Fibroblast of lung (primary cell): ENCODE measurements around the gene HERC3. TPM values are rescaled to one million over a fixed set of nuclear protein-coding genes. Genes with fewer than 3 reads are reported as not detected.

ENCODE experiments used
- DNase-seq, 2 donors: peaks; one replicate each; pipeline versions ENCODE4 v3.0.0 to v3.0.0-alpha.2; 2010; ENCODE audit warnings: low read depth in 2 of 2
- H2AFZ ChIP-seq: 2 replicates; pipeline ENCODE4 v1.5.1; 2012; ENCODE audit warnings: low read length, control low read depth, inconsistent platforms
- H3K27ac ChIP-seq: 2 replicates; pipeline ENCODE4 v1.5.1; 2011; ENCODE audit warnings: low read length, control low read depth; ENCODE audit not compliant: insufficient read depth
- H3K27me3 ChIP-seq: 2 replicates; pipeline ENCODE4 v1.5.1; 2011; ENCODE audit warnings: mild to moderate bottlenecking, low read length; ENCODE audit not compliant: control insufficient read depth, insufficient read depth
- H3K36me3 ChIP-seq: 2 replicates; pipeline ENCODE4 v1.5.1; 2011; ENCODE audit warnings: low read length; ENCODE audit not compliant: control insufficient read depth, insufficient read depth
- H3K4me1 ChIP-seq: 2 replicates; pipeline ENCODE4 v1.5.1; 2011; ENCODE audit warnings: low read length; ENCODE audit not compliant: control insufficient read depth, insufficient read depth; ENCODE audit errors: extremely low read depth
- H3K4me2 ChIP-seq: 2 replicates; pipeline ENCODE4 v1.5.1; 2011; ENCODE audit warnings: low read length, control low read depth; ENCODE audit not compliant: insufficient read depth; ENCODE audit errors: extremely low read depth
- H3K4me3 ChIP-seq, 4 experiments: fragments of 200-600 bp in 1 of 4; sonication (generic) in 1 of 4; replicated peaks in 1 of 4; 2 replicates each; pipeline ENCODE4 v1.5.1; 2011 to 2016; ENCODE audit warnings: low read length in 4 of 4, low read depth in 3 of 4, mild to moderate bottlenecking in 3 of 4, control low read depth in 2 of 4, inconsistent platforms in 1 of 4, mixed read lengths in 1 of 4; ENCODE audit not compliant: insufficient read depth in 1 of 4; ENCODE audit errors: control extremely low read depth in 1 of 4
- H3K79me2 ChIP-seq: 2 replicates; pipeline ENCODE4 v1.5.1; 2012; ENCODE audit warnings: mild to moderate bottlenecking, low read length, inconsistent platforms; ENCODE audit not compliant: control insufficient read depth, insufficient read depth
- H3K9ac ChIP-seq: 2 replicates; pipeline ENCODE4 v1.5.1; 2011; ENCODE audit warnings: mild to moderate bottlenecking, low read length, control low read depth; ENCODE audit not compliant: insufficient read depth
- H3K9me3 ChIP-seq: 2 replicates; pipeline ENCODE4 v1.5.1; 2012; ENCODE audit warnings: low read depth, low read length; ENCODE audit not compliant: control insufficient read depth, insufficient read depth
- H4K20me1 ChIP-seq: 2 replicates; pipeline ENCODE4 v1.5.1; 2011; ENCODE audit warnings: low read length; ENCODE audit not compliant: control insufficient read depth, insufficient read depth; ENCODE audit errors: extremely low read depth
- CTCF ChIP-seq, 2 donors: IDR thresholded peaks in 1 of 2; conservative IDR thresholded peaks in 1 of 2; 1 replicate in 1 of 2; 2 replicates in 1 of 2; pipeline ENCODE4 v1.5.1; 2011 to 2012; ENCODE audit warnings: low read length in 2 of 2, control low read depth in 1 of 2, inconsistent platforms in 1 of 2, low read depth in 1 of 2, mild to moderate bottlenecking in 1 of 2
- EZH2 ChIP-seq: IDR thresholded peaks from 2 replicates; pipeline ENCODE4 v1.5.1; 2012; ENCODE audit warnings: low read length, control low read depth, mild to moderate bottlenecking; ENCODE audit errors: missing control alignments
- polyA plus RNA-seq, 2 donors: library from polyadenylated mRNA; depleted of rRNA in 1 of 2; stranded (reverse) in 1 of 2; unstranded in 1 of 2; fragments of >200 nt; gene quantifications; 2 replicates each; pipeline ENCODE4 v1.2.1, GENCODE V29; 2011 to 2012; ENCODE audit warnings: missing spikeins in 1 of 2
- total RNA-seq: library from RNA; depleted of rRNA; stranded (reverse); fragments of >200 nt; gene quantifications from 2 replicates; pipeline ENCODE4 v1.2.1, GENCODE V29; 2014

Gene HERC3
- total and polyA plus RNA-seq, 2 donors (not counting 1 experiment from before 2014, with no cell fraction given) = 24.5 to 27.6 TPM

- Histone ChIP-seq H4K20me1 (no peaks in the 10 kb centered on the region), H3K4me3 (no peak overlapping the region), H3K9ac (no peak overlapping the region), H2AFZ (no peak overlapping the region), H3K27me3 (no peaks in the 10 kb centered on the region), H3K4me1 (no peaks in the 10 kb centered on the region), H3K36me3 (no peaks in the 10 kb centered on the region), H3K4me2 (no peak overlapping the region), H3K27ac (no peak overlapping the region), H3K79me2 (no peaks in the 10 kb centered on the region), H3K9me3 (no peaks in the 10 kb centered on the region)
- DNase-seq = no peak
- no peak for TF ChIP-seq CTCF (conservative IDR thresholded peaks at IDR 0.05 in 1 of 2, IDR thresholded peaks at IDR 0.05 in 1 of 2; ENCODE audit: low read depth in 1 of 2, low read length in 2 of 2)
- no peak for TF ChIP-seq EZH2
Observed at GRCh38 chr4:88584471-88584900, 7.8 kb upstream of the HERC3 start.

GRCh38 chr4:88585917-88586316 lies 6.4 kb upstream of the HERC3 start:
- no peaks in the 10 kb centered on the region for H3K4me1 ChIP-seq
- no peaks in the 10 kb centered on the region for H3K36me3 ChIP-seq
- TF ChIP-seq CTCF (conservative IDR thresholded peaks at IDR 0.05 in 1 of 2, IDR thresholded peaks at IDR 0.05 in 1 of 2; ENCODE audit: low read depth in 1 of 2, low read length in 2 of 2) (no peak), EZH2 (no peak)
- no peak overlapping the region for H3K4me2 ChIP-seq
- H3K27me3 ChIP-seq = no peaks in the 10 kb centered on the region
- H3K4me3 ChIP-seq = no peak overlapping the region
- H3K9ac ChIP-seq = no peak overlapping the region
- DNase-seq = no peak
- no peak overlapping the region for H2AFZ ChIP-seq
- no peaks in the 10 kb centered on the region for H4K20me1 ChIP-seq
- no peak overlapping the region for H3K27ac ChIP-seq
- H3K9me3 ChIP-seq = no peaks in the 10 kb centered on the region
- H3K79me2 ChIP-seq = peaks cover 2% of the 10 kb centered on the region

GRCh38 chr4:88587306-88587705 lies 5.0 kb upstream of the HERC3 start:
- Histone ChIP-seq H3K4me3 (no peak overlapping the region), H3K27me3 (no peaks in the 10 kb centered on the region), H3K9me3 (no peaks in the 10 kb centered on the region), H3K36me3 (no peaks in the 10 kb centered on the region), H3K4me2 (no peak overlapping the region), H4K20me1 (no peaks in the 10 kb centered on the region), H3K9ac (no peak overlapping the region), H3K4me1 (no peaks in the 10 kb centered on the region), H3K27ac (no peak overlapping the region), H2AFZ (no peak overlapping the region), H3K79me2 (peaks cover 6% of the 10 kb centered on the region)
- no peak for DNase-seq
- no peak for TF ChIP-seq EZH2
